ENCODE results near the gene NIPAL1. TPM values are rescaled to one million over a fixed set of nuclear protein-coding genes. Genes with fewer than 3 reads are reported as not detected.

The NIPAL1 gene
- total and polyA plus RNA-seq, 2 donors (not counting 3 experiments of a cell fraction or from before 2014, with no cell fraction given), result 0.36 to 1.7 TPM

DNA sequence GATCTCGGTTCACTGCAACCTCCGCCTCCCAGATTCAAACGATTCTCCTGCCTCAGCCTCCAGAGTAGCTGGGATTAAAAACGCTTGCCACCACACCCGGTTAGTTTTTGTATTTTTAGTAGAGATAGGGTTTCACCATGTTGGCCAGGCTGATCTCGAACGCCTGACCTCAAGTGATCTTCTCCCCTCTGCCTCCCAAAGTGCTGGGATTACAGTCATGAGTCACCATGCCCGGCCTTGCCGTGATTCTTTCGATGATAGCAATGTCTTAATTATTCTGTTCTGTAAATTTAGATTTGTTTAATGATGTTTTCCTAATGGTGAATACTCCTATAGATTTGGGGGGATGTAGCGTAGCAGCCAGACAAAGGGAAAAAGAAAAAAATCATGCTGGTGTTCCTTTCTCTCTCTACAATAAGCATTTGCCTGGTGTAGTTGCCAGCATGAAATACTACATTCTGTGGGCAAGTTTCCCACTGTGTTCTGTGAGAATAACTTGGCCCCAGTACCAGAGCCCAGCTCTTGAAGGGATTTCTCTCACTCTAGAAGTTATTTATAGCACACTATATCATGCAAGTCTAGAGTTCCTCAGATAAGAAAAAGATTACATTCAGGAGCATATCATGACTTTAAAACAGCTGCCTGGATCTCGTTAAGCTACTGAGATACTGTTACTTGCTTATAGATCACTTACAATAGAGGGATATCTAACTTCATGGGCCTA is 15.4 kb downstream of the NIPAL1 start:
- no TSS peak for BruUV-seq (replicated peaks)
- dilution Hi-C loops (cut with MboI; ENCODE audit: extremely low pct_ligation_motif_present, low sequenced_read_pairs), result no loop called here

More for the DNA sequence above, 15.4 kb downstream of the NIPAL1 start:
- Histone ChIP-seq H3K79me2 (ENCODE audit: control insufficient read depth, insufficient read depth, low read length) (no peaks in the 10 kb centered on the region), H3K36me3 (ENCODE audit: control insufficient read depth in 2 of 2, extremely low read depth in 1 of 2, insufficient read depth in 2 of 2, low read length in 2 of 2) (no peaks in the 10 kb centered on the region), H3K9ac (replicated peaks; ENCODE audit: extremely low read depth, insufficient read depth, low read length) (no peak overlapping the region), H3K27ac (ENCODE audit: insufficient read depth, low read depth, low read length) (no peak overlapping the region), H2AFZ (ENCODE audit: low read depth, low read length) (no peak overlapping the region), H3K9me1 (replicated peaks; ENCODE audit: control insufficient read depth, extremely low read depth, insufficient read depth, low read length) (no peaks in the 10 kb centered on the region), H3K4me2 (ENCODE audit: insufficient read depth, low read length) (no peak overlapping the region), H3K9me3 (replicated peaks; ENCODE audit: control insufficient read depth, insufficient read depth, low read length) (no peaks in the 10 kb centered on the region), H3K4me3 (replicated peaks in 1 of 3; ENCODE audit: insufficient read depth in 1 of 3, low read depth in 1 of 3, low read length in 3 of 3) (no peak overlapping the region), H3K4me1 (ENCODE audit: control insufficient read depth, extremely low read depth, insufficient read depth, low read length) (no peaks in the 10 kb centered on the region), H4K20me1 (replicated peaks; ENCODE audit: control insufficient read depth, extremely low read depth, insufficient read depth, low read length) (no peaks in the 10 kb centered on the region), H3K27me3 (ENCODE audit: control insufficient read depth in 2 of 2, insufficient read depth in 2 of 2, low read length in 2 of 2) (no peaks in the 10 kb centered on the region)
- TF ChIP-seq JUN (IDR thresholded peaks at IDR 0.05; ENCODE audit: borderline replicate concordance, insufficient read depth, insufficient read length, low read depth), result no peak
- no peak for TF ChIP-seq EZH2 (IDR thresholded peaks at IDR 0.05; ENCODE audit: borderline replicate concordance, low read depth, low read length, severe bottlenecking)
- no peak for TF ChIP-seq POLR2AphosphoS5 (IDR thresholded peaks at IDR 0.05; ENCODE audit: insufficient read depth, low read depth, low read length)
- TF ChIP-seq MYC (IDR thresholded peaks at IDR 0.05; ENCODE audit: low read depth, low read length), result no peak
- TF ChIP-seq, protein P1, sequence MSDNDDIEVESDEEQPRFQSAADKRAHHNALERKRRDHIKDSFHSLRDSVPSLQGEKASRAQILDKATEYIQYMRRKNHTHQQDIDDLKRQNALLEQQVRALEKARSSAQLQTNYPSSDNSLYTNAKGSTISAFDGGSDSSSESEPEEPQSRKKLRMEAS (IDR thresholded peaks at IDR 0.05; ENCODE audit: insufficient read depth, insufficient read length), result no peak
- TF ChIP-seq, protein P2, sequence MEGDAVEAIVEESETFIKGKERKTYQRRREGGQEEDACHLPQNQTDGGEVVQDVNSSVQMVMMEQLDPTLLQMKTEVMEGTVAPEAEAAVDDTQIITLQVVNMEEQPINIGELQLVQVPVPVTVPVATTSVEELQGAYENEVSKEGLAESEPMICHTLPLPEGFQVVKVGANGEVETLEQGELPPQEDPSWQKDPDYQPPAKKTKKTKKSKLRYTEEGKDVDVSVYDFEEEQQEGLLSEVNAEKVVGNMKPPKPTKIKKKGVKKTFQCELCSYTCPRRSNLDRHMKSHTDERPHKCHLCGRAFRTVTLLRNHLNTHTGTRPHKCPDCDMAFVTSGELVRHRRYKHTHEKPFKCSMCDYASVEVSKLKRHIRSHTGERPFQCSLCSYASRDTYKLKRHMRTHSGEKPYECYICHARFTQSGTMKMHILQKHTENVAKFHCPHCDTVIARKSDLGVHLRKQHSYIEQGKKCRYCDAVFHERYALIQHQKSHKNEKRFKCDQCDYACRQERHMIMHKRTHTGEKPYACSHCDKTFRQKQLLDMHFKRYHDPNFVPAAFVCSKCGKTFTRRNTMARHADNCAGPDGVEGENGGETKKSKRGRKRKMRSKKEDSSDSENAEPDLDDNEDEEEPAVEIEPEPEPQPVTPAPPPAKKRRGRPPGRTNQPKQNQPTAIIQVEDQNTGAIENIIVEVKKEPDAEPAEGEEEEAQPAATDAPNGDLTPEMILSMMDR (IDR thresholded peaks at IDR 0.05; ENCODE audit: extremely low read depth in 1 of 2, insufficient read depth in 1 of 2, low read depth in 1 of 2, low read length in 2 of 2), result no peak
- TF ChIP-seq GATA2 (IDR thresholded peaks at IDR 0.05; ENCODE audit: insufficient read depth, insufficient read length, low read depth, low read length), result no peak
- no peak for TF ChIP-seq POLR2A (IDR thresholded peaks at IDR 0.05; ENCODE audit: low read depth, low read length)
- TF ChIP-seq FOS (IDR thresholded peaks at IDR 0.05; ENCODE audit: borderline replicate concordance, insufficient read depth, low read length), result no peak
- FAIRE-seq (no peak), DNase-seq (ENCODE audit: low read depth, low spot score) (no peak)
- ChIA-PET POLR2A (no interaction called here), CTCF (interaction anchor here (0.8 to 4.0 kb wide), 8 partner anchors 10 to 514 kb away, joined by 3 to 32 read pairs (median 4); no protein-coding TSS in a partner anchor)
- intact Hi-C loops (cut with micrococcal nuclease), result no loop called here
